Measurements from ENCODE around the gene MORF4L2. TPM values are rescaled to one million over a fixed set of nuclear protein-coding genes. Genes with fewer than 3 reads are reported as not detected.

Gene MORF4L2, protein sequence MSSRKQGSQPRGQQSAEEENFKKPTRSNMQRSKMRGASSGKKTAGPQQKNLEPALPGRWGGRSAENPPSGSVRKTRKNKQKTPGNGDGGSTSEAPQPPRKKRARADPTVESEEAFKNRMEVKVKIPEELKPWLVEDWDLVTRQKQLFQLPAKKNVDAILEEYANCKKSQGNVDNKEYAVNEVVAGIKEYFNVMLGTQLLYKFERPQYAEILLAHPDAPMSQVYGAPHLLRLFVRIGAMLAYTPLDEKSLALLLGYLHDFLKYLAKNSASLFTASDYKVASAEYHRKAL
- 405 to 1,091 TPM (median 476 TPM) in 5 replicates for total RNA-seq (2022; extraction: Qiagen RNA extraction)

GRCh38 chrX:103686199-103687072 is at the start of gene MORF4L2:
Gene MORF4L2 (minus strand): TSS chrX:103686699. CDS start chrX:103677027, 9,672 bp downstream.

DNA sequence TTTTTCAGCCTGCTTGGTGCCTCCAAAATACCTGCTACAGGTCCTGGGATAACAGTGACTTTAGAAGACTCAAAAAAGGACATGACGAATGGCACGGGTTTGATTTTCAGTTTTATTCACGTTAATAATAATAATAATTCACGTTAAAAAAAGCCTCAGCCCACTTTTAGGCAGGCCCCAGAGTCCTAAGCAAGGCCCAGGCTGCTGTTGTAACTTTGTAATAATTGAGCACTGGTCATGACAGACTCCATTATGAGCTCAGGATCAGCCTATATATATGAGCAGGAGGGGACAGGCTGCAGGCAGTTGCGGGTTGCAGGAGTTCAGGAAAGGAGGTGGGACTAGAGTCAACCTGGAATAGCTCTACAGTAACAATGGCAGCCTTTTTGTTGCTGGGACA is 24.1 kb upstream of the MORF4L2 start, which contains the start of gene TMEM31:
TMEM31 (plus strand) TSS at position 301 of the 400 bp plus-strand sequence. CDS start 1,350 bp downstream, outside the sequence.

GRCh38 chrX:103628386-103629317 is 57.8 kb downstream of the MORF4L2 start, which contains the start of gene TCEAL1:
Gene TCEAL1 (plus strand): TSS chrX:103628975. CDS start chrX:103629917, 942 bp downstream.

Other genes starting within 250 kb of the MORF4L2 start
- 0.13 to 0.14 TPM in 2 of 5 replicates, not detected in the others for gene RAB40A, start 167.2 kb downstream of the MORF4L2 start, total RNA-seq (2022; extraction: Qiagen RNA extraction)
- gene TCEAL4, start 101.2 kb downstream of the MORF4L2 start, total RNA-seq (2022; extraction: Qiagen RNA extraction), result 110 to 165 TPM (median 117 TPM) in 5 replicates
- 16.4 to 23.5 TPM (median 18.4 TPM) in 5 replicates for gene TCEAL3, start 78.7 kb downstream of the MORF4L2 start, total RNA-seq (2022; extraction: Qiagen RNA extraction)
- gene TCEAL1, start 57.7 kb downstream of the MORF4L2 start, total RNA-seq (2022; extraction: Qiagen RNA extraction), result 37.7 to 50.3 TPM (median 40.2 TPM) in 5 replicates
- not detected in 5 replicates for gene TMEM31, start 24.2 kb upstream of the MORF4L2 start, total RNA-seq (2022; extraction: Qiagen RNA extraction)
- not detected in 5 replicates for gene PLP1, start 90.1 kb upstream of the MORF4L2 start, total RNA-seq (2022; extraction: Qiagen RNA extraction)
- gene RAB9B, start 145.6 kb upstream of the MORF4L2 start, total RNA-seq (2022; extraction: Qiagen RNA extraction), result 0.04 TPM in 1 of 5 replicates, not detected in the others